CD4-positive, CD25-positive, alpha-beta regulatory T cell (primary cell): ENCODE measurements around the gene SPATA20. TPM values are rescaled to one million over a fixed set of nuclear protein-coding genes. Genes with fewer than 3 reads are reported as not detected.

ENCODE experiments used
- ATAC-seq, 2 donors: fragments of 150-1000 bp; cut with Tn5 transposase; one replicate each; pipeline ENCODE4 v1.10.0; 2021; ENCODE audit warnings: low read depth in 2 of 2, moderate number of reproducible peaks in 2 of 2, moderate library complexity in 1 of 2
- DNase-seq, 3 donors: peaks; one replicate each; pipeline versions ENCODE4 v3.0.0 to v3.0.0-alpha.2; 2012 to 2022; ENCODE audit warnings: mixed read lengths in 1 of 3
- H3K27ac ChIP-seq: one replicate; pipeline ENCODE4 v1.7.0; 2013; ENCODE audit warnings: mild to moderate bottlenecking, low read length; ENCODE audit not compliant: insufficient read depth, poor library complexity, severe bottlenecking
- H3K27me3 ChIP-seq: one replicate; pipeline ENCODE4 v1.7.0; 2013; ENCODE audit warnings: low read length; ENCODE audit not compliant: control insufficient read depth, insufficient read depth
- H3K36me3 ChIP-seq: one replicate; pipeline ENCODE4 v1.7.0; 2013; ENCODE audit warnings: mild to moderate bottlenecking, low read length, moderate library complexity; ENCODE audit not compliant: control insufficient read depth, insufficient read depth
- H3K4me1 ChIP-seq: 2 replicates; pipeline ENCODE4 v1.7.0; 2013; ENCODE audit warnings: mild to moderate bottlenecking, low read length; ENCODE audit not compliant: insufficient read depth, control insufficient read depth, poor library complexity, severe bottlenecking
- H3K4me3 ChIP-seq: one replicate; pipeline ENCODE4 v1.7.0; 2013; ENCODE audit warnings: low read depth, mild to moderate bottlenecking, low read length, moderate library complexity
- H3K9me3 ChIP-seq, 2 experiments: 1 replicate in 1 of 2; 2 replicates in 1 of 2; pipeline ENCODE4 v1.7.0; 2013; ENCODE audit warnings: low read length in 2 of 2, mild to moderate bottlenecking in 1 of 2, moderate library complexity in 1 of 2; ENCODE audit not compliant: control insufficient read depth in 2 of 2
- H3K27ac Mint-ChIP-seq, 3 donors: one replicate each; pipeline ENCODE4 v1.8.0; 2020 to 2022; ENCODE audit warnings: mild to moderate bottlenecking in 3 of 3, mixed read lengths in 3 of 3, moderate library complexity in 2 of 3
- H3K27me3 Mint-ChIP-seq: one replicate; pipeline ENCODE4 v1.8.0; 2022; ENCODE audit warnings: mild to moderate bottlenecking, mixed read lengths
- H3K36me3 Mint-ChIP-seq: one replicate; pipeline ENCODE4 v1.8.0; 2020; ENCODE audit warnings: mixed read lengths
- H3K4me1 Mint-ChIP-seq, 4 donors: one replicate each; pipeline ENCODE4 v1.8.0; 2020 to 2022; ENCODE audit warnings: mixed read lengths in 4 of 4, mild to moderate bottlenecking in 1 of 4
- H3K4me3 Mint-ChIP-seq, 4 donors: one replicate each; pipeline ENCODE4 v1.8.0; 2020 to 2022; ENCODE audit warnings: mild to moderate bottlenecking in 4 of 4, mixed read lengths in 4 of 4, moderate library complexity in 3 of 4
- H3K9me3 Mint-ChIP-seq, 7 donors: one replicate each; pipeline ENCODE4 v1.8.0; 2020 to 2022; ENCODE audit warnings: mixed read lengths in 7 of 7, mild to moderate bottlenecking in 3 of 7, moderate library complexity in 2 of 7
- polyA plus RNA-seq, 4 donors: library from polyadenylated mRNA; unstranded; fragments of 300-500 nt; fragmentation: Illumina TruSeq; gene quantifications; one replicate each; pipeline ENCODE4 v1.2.3, GENCODE V29; 2021
- total RNA-seq: library from RNA; stranded (reverse); gene quantifications from one replicate; pipeline ENCODE4 v1.2.3, GENCODE V29; 2022

The SPATA20 gene
- total and polyA plus RNA-seq, 5 donors from 2014 or later, result 5.8 to 26.8 (median 6.7) TPM

DNA sequence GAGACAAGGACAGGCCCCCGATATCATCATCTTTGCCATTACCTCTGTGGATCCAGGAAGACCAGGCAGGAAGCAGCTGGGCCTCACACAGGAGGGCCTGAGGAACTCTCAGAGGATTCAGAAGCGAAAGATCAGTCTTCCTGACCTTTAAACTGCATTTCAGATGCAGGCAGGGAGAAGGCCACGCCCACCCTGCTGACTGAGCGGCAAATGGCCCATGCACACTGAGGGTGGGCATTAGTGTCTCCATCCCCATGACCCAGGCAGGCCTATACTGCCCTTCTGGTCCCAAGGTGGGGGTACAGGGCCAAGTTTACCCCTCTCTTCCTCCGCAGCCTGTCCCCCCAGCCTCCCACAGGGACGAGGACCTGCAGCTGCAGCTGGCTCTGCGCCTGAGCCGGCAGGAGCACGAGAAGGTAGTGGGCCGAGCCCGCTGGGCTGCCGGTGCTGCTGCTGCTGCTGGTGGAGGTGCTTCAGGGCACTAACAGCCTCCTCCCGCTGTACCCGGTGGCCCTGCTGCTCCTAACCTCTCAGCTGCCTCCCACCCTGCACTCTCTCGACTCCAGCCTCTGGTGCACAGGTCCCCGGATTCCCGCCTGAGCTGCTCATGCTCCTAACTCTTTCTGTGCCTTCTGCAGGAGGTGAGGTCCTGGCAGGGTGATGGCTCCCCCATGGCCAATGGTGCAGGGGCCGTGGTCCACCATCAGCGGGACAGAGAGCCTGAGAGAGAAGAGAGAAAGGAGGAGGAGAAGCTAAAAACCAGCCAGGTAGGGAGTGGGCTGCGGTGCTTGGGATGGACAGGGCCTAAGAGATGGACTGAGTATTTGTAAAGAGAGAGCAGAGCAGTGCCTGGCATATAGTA, 8.2 kb upstream of the SPATA20 start:
- peaks cover 29% of the 10 kb centered on the region for H3K27me3 Mint-ChIP-seq
- H3K36me3 Mint-ChIP-seq, result no peaks in the 10 kb centered on the region
- peaks cover 0 to 19% (median 6%) of the 10 kb centered on the region in 4 donors for H3K4me1 Mint-ChIP-seq
- no peak for DNase-seq
- Histone ChIP-seq H3K36me3 (no peaks in the 10 kb centered on the region), H3K9me3 (no peaks in the 10 kb centered on the region), H3K4me1 (peaks cover 16% of the 10 kb centered on the region), H3K4me3 (no peak overlapping the region), H3K27me3 (peaks cover 3% of the 10 kb centered on the region), H3K27ac (no peak overlapping the region)
- ATAC-seq, result no peak
- peaks cover 0 to 3% (median 0%) of the 10 kb centered on the region in 7 donors for H3K9me3 Mint-ChIP-seq
- H3K27ac Mint-ChIP-seq, result no peak overlapping the region
- no peak overlapping the region for H3K4me3 Mint-ChIP-seq

GRCh38 chr17:50539762-50540559, 7.0 kb upstream of the SPATA20 start:
- Mint-ChIP-seq H3K27ac (no peak overlapping the region), H3K4me3 (peak overlapping the region in 2 of 4 donors; percentile 49 to 60), H3K9me3 (peaks cover 0 to 3% (median 0%) of the 10 kb centered on the region in 7 donors), H3K4me1 (peaks cover 0 to 17% (median 6%) of the 10 kb centered on the region in 4 donors), H3K27me3 (peaks cover 18% of the 10 kb centered on the region), H3K36me3 (no peaks in the 10 kb centered on the region)
- Histone ChIP-seq H3K9me3 (no peaks in the 10 kb centered on the region), H3K4me1 (peaks cover 16% of the 10 kb centered on the region), H3K36me3 (no peaks in the 10 kb centered on the region), H3K27me3 (peaks cover 3% of the 10 kb centered on the region), H3K4me3 (no peak overlapping the region), H3K27ac (no peak overlapping the region)
- DNase-seq, result no peak
- ATAC-seq, result no peak

- no peak overlapping the region for H3K4me3 ChIP-seq
- Mint-ChIP-seq H3K27ac (peak overlapping the region in 1 of 3 donors; percentile 56), H3K4me3 (peak overlapping the region; percentile 50 to 85 (median 67)), H3K36me3 (no peaks in the 10 kb centered on the region), H3K4me1 (peaks cover 0 to 17% (median 5%) of the 10 kb centered on the region in 4 donors), H3K27me3 (peaks cover 10% of the 10 kb centered on the region), H3K9me3 (peaks cover 0 to 1% (median 0%) of the 10 kb centered on the region in 7 donors)
- H3K36me3 ChIP-seq, result no peaks in the 10 kb centered on the region
- H3K27ac ChIP-seq, result no peak overlapping the region
- H3K27me3 ChIP-seq, result no peaks in the 10 kb centered on the region
- DNase-seq, result no peak
- no peaks in the 10 kb centered on the region for H3K9me3 ChIP-seq
- ATAC-seq, result no peak
- H3K4me1 ChIP-seq, result peaks cover 16% of the 10 kb centered on the region
Observed at GRCh38 chr17:50540560-50541401, 6.2 kb upstream of the SPATA20 start.

- peak overlapping the region in 2 of 3 donors; percentile 56 to 73 for H3K27ac Mint-ChIP-seq
- H3K27ac ChIP-seq, result no peak overlapping the region
Observed at GRCh38 chr17:50541402-50541715, 5.6 kb upstream of the SPATA20 start.

GRCh38 chr17:50541716-50542688, 5.0 kb upstream of the SPATA20 start:
- H3K27ac ChIP-seq, result peak overlapping the region; percentile 33
- DNase-seq (peak; percentile 77 to 81 (median 81)), ATAC-seq (peak; percentile 80 to 82)
- H3K36me3 Mint-ChIP-seq, result no peaks in the 10 kb centered on the region
- H3K4me3 Mint-ChIP-seq, result peak overlapping the region; percentile 79 to 91 (median 86)
- H3K27ac Mint-ChIP-seq, result peak overlapping the region; percentile 56 to 80 (median 73)
- H3K9me3 Mint-ChIP-seq, result peaks cover 0 to 1% (median 0%) of the 10 kb centered on the region in 7 donors
- H3K4me3 ChIP-seq, result peak overlapping the region; percentile 72
- H3K27me3 ChIP-seq, result no peaks in the 10 kb centered on the region
- no peaks in the 10 kb centered on the region for H3K36me3 ChIP-seq
- no peaks in the 10 kb centered on the region for H3K9me3 ChIP-seq
- peaks cover under 1% of the 10 kb centered on the region for H3K27me3 Mint-ChIP-seq
- peaks cover 17% of the 10 kb centered on the region for H3K4me1 ChIP-seq
- H3K4me1 Mint-ChIP-seq, result peaks cover 0 to 24% (median 7%) of the 10 kb centered on the region in 4 donors

More at GRCh38 chr17:50541402-50541715, 5.6 kb upstream of the SPATA20 start:
- Histone ChIP-seq H3K9me3 (no peaks in the 10 kb centered on the region), H3K4me3 (peak overlapping the region; percentile 57), H3K36me3 (no peaks in the 10 kb centered on the region), H3K4me1 (peaks cover 16% of the 10 kb centered on the region), H3K27me3 (no peaks in the 10 kb centered on the region)
- ATAC-seq, result no peak
- DNase-seq, result no peak
- Mint-ChIP-seq H3K36me3 (no peaks in the 10 kb centered on the region), H3K27me3 (peaks cover 7% of the 10 kb centered on the region), H3K4me3 (peak overlapping the region; percentile 79 to 88 (median 85)), H3K4me1 (peaks cover 0 to 20% (median 7%) of the 10 kb centered on the region in 4 donors), H3K9me3 (peaks cover 0 to 1% (median 0%) of the 10 kb centered on the region in 7 donors)

- no peaks in the 10 kb centered on the region for H3K36me3 ChIP-seq
- peaks cover 0 to 29% (median 9%) of the 10 kb centered on the region in 4 donors for H3K4me1 Mint-ChIP-seq
- no peaks in the 10 kb centered on the region for H3K9me3 ChIP-seq
- no peaks in the 10 kb centered on the region for H3K27me3 ChIP-seq
- H3K4me3 Mint-ChIP-seq, result peak overlapping the region; percentile 85 to 91 (median 86)
- peak overlapping the region; percentile 72 for H3K4me3 ChIP-seq
- H3K36me3 Mint-ChIP-seq, result no peaks in the 10 kb centered on the region
- no peak overlapping the region for H3K27ac ChIP-seq
- H3K27ac Mint-ChIP-seq, result peak overlapping the region in 1 of 3 donors; percentile 80
- H3K9me3 Mint-ChIP-seq, result peaks cover 0 to 1% (median 0%) of the 10 kb centered on the region in 7 donors
- ATAC-seq (no peak), DNase-seq (no peak)
- H3K27me3 Mint-ChIP-seq, result no peaks in the 10 kb centered on the region
- peaks cover 24% of the 10 kb centered on the region for H3K4me1 ChIP-seq
Observed at GRCh38 chr17:50542795-50543774, 3.9 kb upstream of the SPATA20 start.
